Loucy (cell line): ENCODE results near the gene RBKS.

Experiments used
- H2AFZ ChIP-seq: fragments of 200-600 bp; sonication (generic); 2 replicates; pipeline ENCODE4 v1.6.0; 2016; ENCODE audit warnings: antibody characterized with exemption, mild to moderate bottlenecking, low read length, moderate library complexity
- H3F3A ChIP-seq: fragments of 200-600 bp; 2 replicates; pipeline ENCODE4 v1.6.0; 2016; ENCODE audit warnings: antibody characterized with exemption, low read depth, mild to moderate bottlenecking
- H3K27me3 ChIP-seq: fragments of 200-600 bp; sonication (generic); 2 replicates; pipeline ENCODE4 v1.6.1; 2014; ENCODE audit warnings: low read length, mild to moderate bottlenecking; ENCODE audit not compliant: insufficient read depth, poor library complexity, severe bottlenecking
- H3K36me3 ChIP-seq: fragments of 200-600 bp; sonication (generic); 2 replicates; pipeline ENCODE4 v1.6.1; 2016; ENCODE audit warnings: low read length; ENCODE audit not compliant: insufficient read depth
- H3K4me1 ChIP-seq: fragments of 200-600 bp; sonication (generic); 2 replicates; pipeline ENCODE4 v1.5.1; 2014; ENCODE audit warnings: low read length, mild to moderate bottlenecking; ENCODE audit not compliant: insufficient read depth, poor library complexity, severe bottlenecking
- H3K4me2 ChIP-seq: fragments of 200-600 bp; sonication (generic); 2 replicates; pipeline ENCODE4 v1.6.0; 2014; ENCODE audit warnings: antibody characterized with exemption, low read length, low read depth, mild to moderate bottlenecking; ENCODE audit not compliant: poor library complexity, severe bottlenecking
- H3K4me3 ChIP-seq: fragments of 200-600 bp; sonication (generic); 2 replicates; pipeline ENCODE4 v1.5.1; 2014; ENCODE audit warnings: low read length, mild to moderate bottlenecking, mixed read lengths; ENCODE audit not compliant: poor library complexity, severe bottlenecking
- H3K79me2 ChIP-seq: fragments of 200-600 bp; sonication (generic); 2 replicates; pipeline ENCODE4 v1.6.1; 2014; ENCODE audit warnings: low read length; ENCODE audit not compliant: insufficient read depth
- H3K9ac ChIP-seq: fragments of 200-600 bp; sonication (generic); 2 replicates; pipeline ENCODE4 v1.6.0; 2014; ENCODE audit warnings: mild to moderate bottlenecking, low read depth, low read length, moderate library complexity; ENCODE audit not compliant: poor library complexity, severe bottlenecking
- H3K9me2 ChIP-seq: fragments of 200-600 bp; sonication (generic); replicated peaks from 2 replicates; pipeline ENCODE4 v1.6.1; 2016; ENCODE audit warnings: low read depth, low read length, mixed read lengths
- H3K9me3 ChIP-seq: fragments of 200-600 bp; sonication (generic); 2 replicates; pipeline ENCODE4 v1.6.1; 2014; ENCODE audit warnings: mild to moderate bottlenecking, antibody characterized with exemption, low read length, low read depth; ENCODE audit not compliant: insufficient read depth
- H4K20me1 ChIP-seq: fragments of 200-600 bp; sonication (generic); 2 replicates; pipeline ENCODE4 v1.6.0; 2014; ENCODE audit warnings: antibody characterized with exemption, low read length, mild to moderate bottlenecking; ENCODE audit not compliant: insufficient read depth, poor library complexity, severe bottlenecking
- EZH2phosphoT487 ChIP-seq: fragments of 200-600 bp; IDR thresholded peaks from 2 replicates; pipeline ENCODE4 v1.6.1; 2018; ENCODE audit warnings: antibody characterized with exemption, mild to moderate bottlenecking, moderate library complexity, borderline replicate concordance
- TF ChIP-seq, protein P1 (sequence below): fragments of 200-600 bp; sonication (generic); conservative IDR thresholded peaks from 2 replicates; pipeline ENCODE4 v1.5.1; 2014; ENCODE audit warnings: mild to moderate bottlenecking, antibody characterized with exemption, low read length

RBKS gene

DNA sequence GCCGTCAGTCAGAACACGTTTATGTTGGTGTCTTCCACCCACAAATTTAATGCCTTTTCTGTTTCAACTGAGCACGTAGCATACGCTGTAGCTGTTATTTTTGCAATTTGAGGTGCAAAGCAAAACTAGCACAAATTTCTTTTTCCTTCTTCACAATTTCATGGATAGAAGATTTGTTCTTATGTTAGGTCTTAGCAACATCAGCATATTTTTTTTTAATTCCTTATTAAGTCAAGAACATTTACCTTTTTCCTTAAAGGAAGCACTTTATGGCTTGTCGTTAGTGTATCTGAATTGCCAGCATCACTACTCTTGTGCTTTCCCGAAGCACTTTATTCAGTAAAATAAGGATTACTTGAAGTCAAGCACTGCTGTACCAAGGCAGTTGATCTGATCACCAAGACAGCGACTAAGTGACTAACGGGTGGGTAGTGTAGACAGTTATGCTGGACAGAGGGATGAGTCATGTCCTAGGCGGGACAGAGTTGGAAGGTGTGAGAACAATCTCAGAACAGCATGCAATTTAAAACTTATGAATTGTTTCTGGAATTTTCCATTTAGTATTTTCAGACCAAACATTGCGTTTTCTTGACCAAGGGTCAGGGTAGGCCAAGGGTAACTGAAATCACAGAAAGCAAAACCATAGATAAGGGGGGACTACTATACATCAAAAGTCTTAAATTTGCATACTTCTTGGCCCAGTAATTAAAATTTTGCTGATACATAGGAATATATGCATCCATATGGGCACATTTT is 13.6 kb upstream of the RBKS start:
- Histone ChIP-seq H3K9me2 (no peaks in the 10 kb centered on the region), H3K9me3 (no peaks in the 10 kb centered on the region), H3K36me3 (no peaks in the 10 kb centered on the region), H3K4me1 (peaks cover 6% of the 10 kb centered on the region), H3F3A (no peaks in the 10 kb centered on the region), H3K4me2 (no peak overlapping the region), H3K27me3 (no peaks in the 10 kb centered on the region), H4K20me1 (no peaks in the 10 kb centered on the region), H2AFZ (no peak overlapping the region), H3K4me3 (no peak overlapping the region), H3K9ac (no peak overlapping the region), H3K79me2 (no peaks in the 10 kb centered on the region)
- TF ChIP-seq EZH2phosphoT487 = no peak
- TF ChIP-seq, protein P1, sequence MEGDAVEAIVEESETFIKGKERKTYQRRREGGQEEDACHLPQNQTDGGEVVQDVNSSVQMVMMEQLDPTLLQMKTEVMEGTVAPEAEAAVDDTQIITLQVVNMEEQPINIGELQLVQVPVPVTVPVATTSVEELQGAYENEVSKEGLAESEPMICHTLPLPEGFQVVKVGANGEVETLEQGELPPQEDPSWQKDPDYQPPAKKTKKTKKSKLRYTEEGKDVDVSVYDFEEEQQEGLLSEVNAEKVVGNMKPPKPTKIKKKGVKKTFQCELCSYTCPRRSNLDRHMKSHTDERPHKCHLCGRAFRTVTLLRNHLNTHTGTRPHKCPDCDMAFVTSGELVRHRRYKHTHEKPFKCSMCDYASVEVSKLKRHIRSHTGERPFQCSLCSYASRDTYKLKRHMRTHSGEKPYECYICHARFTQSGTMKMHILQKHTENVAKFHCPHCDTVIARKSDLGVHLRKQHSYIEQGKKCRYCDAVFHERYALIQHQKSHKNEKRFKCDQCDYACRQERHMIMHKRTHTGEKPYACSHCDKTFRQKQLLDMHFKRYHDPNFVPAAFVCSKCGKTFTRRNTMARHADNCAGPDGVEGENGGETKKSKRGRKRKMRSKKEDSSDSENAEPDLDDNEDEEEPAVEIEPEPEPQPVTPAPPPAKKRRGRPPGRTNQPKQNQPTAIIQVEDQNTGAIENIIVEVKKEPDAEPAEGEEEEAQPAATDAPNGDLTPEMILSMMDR = no peak

DNA sequence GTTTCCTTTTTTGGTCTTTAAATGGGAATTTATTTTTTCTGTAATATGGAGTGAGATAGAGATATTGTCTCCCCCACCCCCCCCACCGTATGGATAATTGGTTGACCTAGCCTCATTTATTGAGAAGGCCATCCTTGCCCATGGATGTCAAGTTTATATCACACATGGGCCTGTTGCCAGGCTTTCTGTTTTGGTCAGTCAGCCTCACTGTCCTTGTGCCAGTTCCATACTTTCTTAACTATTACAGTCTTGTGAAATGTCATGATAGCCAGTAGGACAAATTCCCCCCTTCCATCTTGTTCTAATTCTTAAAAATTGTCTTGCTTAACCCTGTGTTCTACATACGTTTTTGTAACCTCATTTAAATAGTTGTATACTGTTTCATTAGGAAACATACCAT is 12.8 kb upstream of the RBKS start:
- H3K4me1 ChIP-seq = peaks cover 8% of the 10 kb centered on the region
- H2AFZ ChIP-seq = no peak overlapping the region
- no peaks in the 10 kb centered on the region for H3K79me2 ChIP-seq
- no peaks in the 10 kb centered on the region for H3K9me3 ChIP-seq
- H4K20me1 ChIP-seq = no peaks in the 10 kb centered on the region
- no peak for TF ChIP-seq EZH2phosphoT487
- TF ChIP-seq, protein P1 = no peak
- no peak overlapping the region for H3K4me3 ChIP-seq
- H3F3A ChIP-seq = no peaks in the 10 kb centered on the region
- no peak overlapping the region for H3K9ac ChIP-seq
- H3K27me3 ChIP-seq = no peaks in the 10 kb centered on the region
- no peaks in the 10 kb centered on the region for H3K9me2 ChIP-seq
- no peak overlapping the region for H3K4me2 ChIP-seq
- H3K36me3 ChIP-seq = no peaks in the 10 kb centered on the region

GRCh38 chr2:27902098-27902497 is 11.9 kb upstream of the RBKS start:
- no peaks in the 10 kb centered on the region for H3K36me3 ChIP-seq
- no peak overlapping the region for H3K4me2 ChIP-seq
- H3F3A ChIP-seq = 0 out of 2 replicates have a peak, but pooled peaks cover 5% of the 10 kb centered on the region
- no peaks in the 10 kb centered on the region for H3K79me2 ChIP-seq
- no peaks in the 10 kb centered on the region for H3K27me3 ChIP-seq
- H2AFZ ChIP-seq = no peak overlapping the region
- no peaks in the 10 kb centered on the region for H3K9me2 ChIP-seq
- H3K9ac ChIP-seq = no peak overlapping the region
- no peak for TF ChIP-seq EZH2phosphoT487
- TF ChIP-seq, protein P1 = no peak
- H3K4me3 ChIP-seq = no peak overlapping the region
- H3K4me1 ChIP-seq = peaks cover 17% of the 10 kb centered on the region
- H4K20me1 ChIP-seq = no peaks in the 10 kb centered on the region
- no peaks in the 10 kb centered on the region for H3K9me3 ChIP-seq
